Progenitor cell of endocrine pancreas (in vitro differentiated cells): ENCODE measurements around the gene CDX4. TPM values are rescaled to one million over a fixed set of nuclear protein-coding genes. Genes with fewer than 3 reads are reported as not detected.
"Not testable (repeated sequence)": the region's sequence is repeated elsewhere in the genome, so short reads cannot be mapped to it uniquely, and the experiment has no call there.

Source experiments
- DNase-seq: peaks from one replicate; pipeline ENCODE4 v3.0.0; 2021; ENCODE audit warnings: low spot score; ENCODE audit not compliant: unreplicated experiment
- H3K27ac Mint-ChIP-seq: 2 replicates; pipeline ENCODE4 v1.8.0; 2021; ENCODE audit warnings: mild to moderate bottlenecking, moderate library complexity, mixed read lengths
- H3K27me3 Mint-ChIP-seq: 2 replicates; pipeline ENCODE4 v1.8.0; 2021; ENCODE audit warnings: mixed read lengths
- H3K36me3 Mint-ChIP-seq: 2 replicates; pipeline ENCODE4 v1.8.0; 2022; ENCODE audit warnings: mixed read lengths; ENCODE audit not compliant: insufficient read depth
- H3K4me1 Mint-ChIP-seq: 2 replicates; pipeline ENCODE4 v1.8.0; 2021; ENCODE audit warnings: low read depth, mixed read lengths
- H3K4me3 Mint-ChIP-seq: 2 replicates; pipeline ENCODE4 v1.8.0; 2021; ENCODE audit warnings: low read depth, mild to moderate bottlenecking, moderate library complexity, mixed read lengths
- H3K9me3 Mint-ChIP-seq: 2 replicates; pipeline ENCODE4 v1.8.0; 2021; ENCODE audit warnings: low read depth, mixed read lengths
- total RNA-seq: library from RNA; stranded (reverse); gene quantifications from 2 replicates; pipeline ENCODE4 v1.2.1, GENCODE V29; 2021
- TF ChIP-seq, protein P1 (sequence below): fragments of 200-600 bp; sonication (generic); IDR thresholded peaks from one replicate; pipeline ENCODE4 v1.5.0; 2021; ENCODE audit warnings: antibody characterized with exemption, mild to moderate bottlenecking; ENCODE audit not compliant: unreplicated experiment

The CDX4 gene
- total RNA-seq, 1 donor from 2014 or later: not detected

DNA sequence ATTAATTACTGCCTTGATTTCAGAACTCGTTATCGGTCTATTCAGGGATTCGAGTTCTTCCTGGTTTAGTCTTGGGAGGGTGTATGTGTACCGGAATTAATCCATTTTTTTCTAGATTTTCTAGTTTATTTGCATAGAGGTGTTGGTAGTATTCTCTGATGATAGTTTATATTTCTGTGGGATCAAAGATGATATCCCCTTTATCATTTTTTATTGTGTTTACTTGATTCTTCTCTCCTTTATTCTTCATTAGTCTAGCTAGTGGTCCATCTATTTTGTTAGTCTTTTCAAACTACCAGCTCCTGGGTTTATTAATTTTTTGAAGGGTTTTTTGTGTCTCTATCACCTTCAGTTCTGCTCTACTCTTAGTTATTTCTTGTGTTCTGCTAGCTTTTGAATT, 32.1 kb downstream of the CDX4 start:
- Mint-ChIP-seq H3K27ac (no peak overlapping the region), H3K4me1 (no peaks in the 10 kb centered on the region), H3K9me3 (peaks cover 19% of the 10 kb centered on the region), H3K4me3 (no peak overlapping the region), H3K36me3 (no peaks in the 10 kb centered on the region), H3K27me3 (no peaks in the 10 kb centered on the region)
- TF ChIP-seq, protein P1, sequence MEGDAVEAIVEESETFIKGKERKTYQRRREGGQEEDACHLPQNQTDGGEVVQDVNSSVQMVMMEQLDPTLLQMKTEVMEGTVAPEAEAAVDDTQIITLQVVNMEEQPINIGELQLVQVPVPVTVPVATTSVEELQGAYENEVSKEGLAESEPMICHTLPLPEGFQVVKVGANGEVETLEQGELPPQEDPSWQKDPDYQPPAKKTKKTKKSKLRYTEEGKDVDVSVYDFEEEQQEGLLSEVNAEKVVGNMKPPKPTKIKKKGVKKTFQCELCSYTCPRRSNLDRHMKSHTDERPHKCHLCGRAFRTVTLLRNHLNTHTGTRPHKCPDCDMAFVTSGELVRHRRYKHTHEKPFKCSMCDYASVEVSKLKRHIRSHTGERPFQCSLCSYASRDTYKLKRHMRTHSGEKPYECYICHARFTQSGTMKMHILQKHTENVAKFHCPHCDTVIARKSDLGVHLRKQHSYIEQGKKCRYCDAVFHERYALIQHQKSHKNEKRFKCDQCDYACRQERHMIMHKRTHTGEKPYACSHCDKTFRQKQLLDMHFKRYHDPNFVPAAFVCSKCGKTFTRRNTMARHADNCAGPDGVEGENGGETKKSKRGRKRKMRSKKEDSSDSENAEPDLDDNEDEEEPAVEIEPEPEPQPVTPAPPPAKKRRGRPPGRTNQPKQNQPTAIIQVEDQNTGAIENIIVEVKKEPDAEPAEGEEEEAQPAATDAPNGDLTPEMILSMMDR: no peak
- DNase-seq: no peak

GRCh38 chrX:73481521-73481920, 34.7 kb downstream of the CDX4 start:
- Mint-ChIP-seq H3K9me3 (peaks cover 19% of the 10 kb centered on the region), H3K4me3 (no peak overlapping the region), H3K4me1 (no peaks in the 10 kb centered on the region), H3K27me3 (no peaks in the 10 kb centered on the region), H3K27ac (no peak overlapping the region), H3K36me3 (no peaks in the 10 kb centered on the region)
- TF ChIP-seq, protein P1: no peak
- DNase-seq: no peak

DNA sequence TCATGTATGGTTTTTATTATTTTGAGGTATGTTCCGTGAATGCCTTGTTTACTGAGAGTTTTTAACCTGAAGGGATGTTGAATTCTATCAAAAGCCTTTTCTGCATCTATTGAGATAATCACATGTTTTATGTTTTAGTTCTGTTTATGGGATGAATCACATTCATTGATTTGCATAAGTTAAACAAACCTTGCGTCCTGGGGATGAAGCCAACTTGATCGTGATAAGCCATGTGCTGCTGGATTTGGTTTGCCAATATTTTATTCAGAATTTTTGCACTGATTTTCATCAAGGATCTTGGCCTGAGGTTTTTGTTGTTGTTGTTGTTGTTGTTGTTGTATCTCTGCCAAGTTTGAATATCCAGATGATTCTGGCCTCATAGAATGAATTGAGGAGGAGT, 43.8 kb downstream of the CDX4 start:
- no peaks in the 10 kb centered on the region for H3K36me3 Mint-ChIP-seq
- TF ChIP-seq, protein P1: no peak
- H3K27ac Mint-ChIP-seq: no peak overlapping the region
- H3K4me3 Mint-ChIP-seq: no peak overlapping the region
- H3K27me3 Mint-ChIP-seq: no peaks in the 10 kb centered on the region
- H3K9me3 Mint-ChIP-seq: peaks cover 6% of the 10 kb centered on the region
- no peak for DNase-seq
- no peaks in the 10 kb centered on the region for H3K4me1 Mint-ChIP-seq

DNA sequence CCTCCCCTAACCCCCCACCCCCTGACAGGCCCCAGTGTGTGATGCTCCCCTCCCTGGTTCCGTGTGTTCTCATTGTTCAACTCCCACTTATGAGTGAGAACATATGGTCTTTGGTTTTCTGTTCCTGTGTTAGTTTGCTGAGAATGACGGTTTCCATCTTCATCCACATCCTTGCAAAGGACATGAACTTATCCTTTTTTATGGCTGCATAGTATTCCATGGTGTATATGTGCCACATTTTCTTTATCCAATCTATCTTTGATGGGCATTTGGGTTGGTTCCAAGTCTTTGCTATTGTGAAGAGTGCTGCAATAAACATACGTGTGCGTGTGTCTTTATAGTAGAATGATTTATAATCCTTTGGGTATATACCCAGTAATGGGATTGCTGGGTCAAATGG, 45.3 kb downstream of the CDX4 start:
- not testable (repeated sequence) for H3K27ac Mint-ChIP-seq, DNase-seq, H3K9me3 Mint-ChIP-seq, H3K36me3 Mint-ChIP-seq, H3K4me1 Mint-ChIP-seq, H3K4me3 Mint-ChIP-seq, H3K27me3 Mint-ChIP-seq

Other genes with a start within 250 kb of the CDX4 start
- 2.2 and 2.4 TPM in 2 replicates for gene NAP1L2, start 232.2 kb upstream of the CDX4 start, total RNA-seq
- 7.3 and 7.6 TPM in 2 replicates for gene CHIC1, start 116.1 kb downstream of the CDX4 start, total RNA-seq